Neural cell (in vitro differentiated cells): ENCODE results near the gene LIN9. TPM values are rescaled to one million over a fixed set of nuclear protein-coding genes. Genes with fewer than 3 reads are reported as not detected.
A peak's percentile ranks its signal among the peaks of the same experiment; 100 is the strongest.

Experiments
- H2AFZ ChIP-seq: fragments of 200-600, 300-800 bp; sonication (generic), shearing (Covaris generic); 2 replicates; pipeline ENCODE4 v1.6.0; 2014; ENCODE audit warnings: low read depth, mild to moderate bottlenecking, antibody characterized with exemption, low read length, moderate library complexity
- H3F3A ChIP-seq: fragments of 200-600 bp; shearing (Covaris generic); 2 replicates; pipeline ENCODE4 v1.6.1; 2016; ENCODE audit warnings: mild to moderate bottlenecking, moderate library complexity, mixed read lengths, antibody characterized with exemption, low read length; ENCODE audit not compliant: insufficient read depth, poor library complexity, severe bottlenecking
- H3K27ac ChIP-seq: fragments of 200-600, 300-800 bp; sonication (generic), shearing (Covaris generic); 2 replicates; pipeline ENCODE4 v1.5.1; 2014; ENCODE audit warnings: mild to moderate bottlenecking, low read length, moderate library complexity
- H3K27me3 ChIP-seq: fragments of 300-800, 200-600 bp; sonication (generic), shearing (Covaris generic); 2 replicates; pipeline ENCODE4 v1.6.0; 2014; ENCODE audit warnings: mild to moderate bottlenecking, low read depth, low read length, moderate library complexity; ENCODE audit not compliant: insufficient read depth
- H3K36me3 ChIP-seq: fragments of 300-800, 200-600 bp; sonication (generic), shearing (Covaris generic); 2 replicates; pipeline ENCODE4 v1.5.1; 2014; ENCODE audit warnings: mild to moderate bottlenecking, antibody characterized with exemption, low read length, moderate library complexity; ENCODE audit not compliant: insufficient read depth
- H3K4me2 ChIP-seq: fragments of 300-800, 200-600 bp; sonication (generic), shearing (Covaris generic); 2 replicates; pipeline ENCODE4 v1.6.0; 2014; ENCODE audit warnings: mild to moderate bottlenecking, low read length
- H3K4me3 ChIP-seq: fragments of 300-800, 200-600 bp; sonication (generic), shearing (Covaris generic); 2 replicates; pipeline ENCODE4 v1.5.1; 2014; ENCODE audit warnings: mild to moderate bottlenecking, low read length, moderate library complexity
- H3K79me2 ChIP-seq: fragments of 200-600 bp; shearing (Covaris generic); replicated peaks from 2 replicates; pipeline ENCODE4 v1.6.0; 2014; ENCODE audit warnings: mild to moderate bottlenecking, low read length, moderate library complexity; ENCODE audit not compliant: insufficient read depth
- H3K9ac ChIP-seq: fragments of 300-800, 200-600 bp; sonication (generic), shearing (Covaris generic); 2 replicates; pipeline ENCODE4 v1.6.1; 2016; ENCODE audit warnings: mild to moderate bottlenecking, low read length, mixed read lengths
- H3K9me2 ChIP-seq: fragments of 200-600 bp; shearing (Covaris generic); 2 replicates; pipeline ENCODE4 v1.6.1; 2016; ENCODE audit warnings: mild to moderate bottlenecking, low read length, mixed read lengths; ENCODE audit not compliant: insufficient read depth
- H3K9me3 ChIP-seq: fragments of 200-600, 300-800 bp; sonication (generic), shearing (Covaris generic); 2 replicates; pipeline ENCODE4 v1.6.1; 2016; ENCODE audit warnings: mild to moderate bottlenecking, mixed run types, low read length, moderate library complexity, mixed read lengths
- H4K20me1 ChIP-seq: fragments of 200-600 bp; shearing (Covaris generic); 2 replicates; pipeline ENCODE4 v1.6.1; 2016; ENCODE audit warnings: mild to moderate bottlenecking, mixed run types; ENCODE audit not compliant: insufficient read depth
- EP300 ChIP-seq: fragments of 450-650 bp; conservative IDR thresholded peaks from 2 replicates; pipeline ENCODE4 v1.6.1; 2014; ENCODE audit warnings: antibody characterized with exemption, mild to moderate bottlenecking, moderate library complexity; ENCODE audit not compliant: poor library complexity, severe bottlenecking
- EZH2 ChIP-seq: fragments of 200-600, 300-800 bp; shearing (Covaris generic), sonication (generic); IDR thresholded peaks from 2 replicates; pipeline ENCODE4 v1.6.1; 2014; ENCODE audit warnings: antibody characterized with exemption, low read length, borderline replicate concordance, mild to moderate bottlenecking; ENCODE audit not compliant: insufficient read depth, poor library complexity, severe bottlenecking
- MXI1 ChIP-seq: fragments of 450-650 bp; conservative IDR thresholded peaks from 2 replicates; pipeline ENCODE4 v1.6.1; 2014; ENCODE audit warnings: antibody characterized with exemption, mild to moderate bottlenecking; ENCODE audit not compliant: poor library complexity, severe bottlenecking
- POLR2AphosphoS5 ChIP-seq: IDR thresholded peaks from 2 replicates; pipeline ENCODE4 v1.6.1; 2012
- RAD21 ChIP-seq: fragments of 450-650 bp; conservative IDR thresholded peaks from 2 replicates; pipeline ENCODE4 v1.6.1; 2014; ENCODE audit warnings: antibody characterized with exemption, mild to moderate bottlenecking, moderate library complexity
- SMC3 ChIP-seq: fragments of 450-650 bp; conservative IDR thresholded peaks from 2 replicates; pipeline ENCODE4 v1.6.1; 2014; ENCODE audit warnings: antibody characterized with exemption, mild to moderate bottlenecking, moderate library complexity; ENCODE audit not compliant: poor library complexity
- TAF1 ChIP-seq: IDR thresholded peaks from 2 replicates; pipeline ENCODE4 v1.6.1; 2012; ENCODE audit warnings: low read depth
- polyA minus RNA-seq: library from RNA; depleted of rRNA, polyadenylated mRNA; stranded (reverse); fragments of >200 nt; gene quantifications from 2 replicates; pipeline ENCODE4 v1.2.3, GENCODE V29; 2014
- polyA plus RNA-seq: library from polyadenylated mRNA; depleted of rRNA; stranded (reverse); fragments of >200 nt; gene quantifications from 2 replicates; pipeline ENCODE4 v1.2.3, GENCODE V29; 2014
- TF ChIP-seq, protein P1 (sequence below): IDR thresholded peaks from 2 replicates; pipeline ENCODE4 v1.6.1; 2012; ENCODE audit warnings: borderline replicate concordance
- TF ChIP-seq, protein P2 (sequence below): fragments of 450-650 bp; IDR thresholded peaks from 2 replicates; pipeline ENCODE4 v1.5.1; 2014; ENCODE audit warnings: antibody characterized with exemption, mild to moderate bottlenecking, moderate library complexity; ENCODE audit not compliant: poor library complexity, severe bottlenecking

Gene LIN9, protein sequence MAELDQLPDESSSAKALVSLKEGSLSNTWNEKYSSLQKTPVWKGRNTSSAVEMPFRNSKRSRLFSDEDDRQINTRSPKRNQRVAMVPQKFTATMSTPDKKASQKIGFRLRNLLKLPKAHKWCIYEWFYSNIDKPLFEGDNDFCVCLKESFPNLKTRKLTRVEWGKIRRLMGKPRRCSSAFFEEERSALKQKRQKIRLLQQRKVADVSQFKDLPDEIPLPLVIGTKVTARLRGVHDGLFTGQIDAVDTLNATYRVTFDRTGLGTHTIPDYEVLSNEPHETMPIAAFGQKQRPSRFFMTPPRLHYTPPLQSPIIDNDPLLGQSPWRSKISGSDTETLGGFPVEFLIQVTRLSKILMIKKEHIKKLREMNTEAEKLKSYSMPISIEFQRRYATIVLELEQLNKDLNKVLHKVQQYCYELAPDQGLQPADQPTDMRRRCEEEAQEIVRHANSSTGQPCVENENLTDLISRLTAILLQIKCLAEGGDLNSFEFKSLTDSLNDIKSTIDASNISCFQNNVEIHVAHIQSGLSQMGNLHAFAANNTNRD
- polyA plus RNA-seq (11.0 and 11.9 TPM in 2 replicates), polyA minus RNA-seq (17.8 and 20.7 TPM in 2 replicates)

DNA sequence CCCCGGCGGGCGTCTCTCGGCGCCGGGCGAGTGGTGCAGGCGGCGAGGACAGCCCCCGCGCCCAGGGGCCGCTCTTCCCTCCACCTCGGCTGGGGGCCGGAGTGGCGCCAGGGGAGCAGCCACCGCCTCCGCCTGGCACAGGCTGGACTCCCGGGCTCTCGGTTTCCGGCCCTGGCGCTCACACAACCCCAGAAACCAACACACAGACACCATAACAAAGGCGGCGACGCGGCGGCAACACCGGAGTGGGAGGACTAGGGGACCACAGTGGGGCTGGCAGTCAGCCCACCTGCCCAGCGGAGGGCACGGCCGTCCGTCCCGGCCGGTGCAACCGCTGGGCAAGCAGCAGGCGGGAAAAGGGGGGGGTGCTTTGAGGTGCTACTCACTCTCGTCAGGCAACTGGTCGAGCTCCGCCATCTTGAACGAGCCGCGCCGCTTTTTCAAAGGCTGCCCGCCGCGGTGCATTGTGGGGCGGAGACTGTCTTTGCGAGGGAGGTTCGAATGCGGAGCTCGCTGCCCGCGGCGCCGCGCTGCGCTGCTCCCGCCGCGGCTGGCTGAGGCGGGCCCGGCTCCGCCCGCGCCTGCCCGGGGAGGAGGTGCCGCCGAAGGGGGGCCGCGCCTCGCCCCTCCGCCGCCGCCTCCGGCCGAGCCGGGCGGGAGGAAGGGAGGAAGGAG lies at the start of gene LIN9:
Gene LIN9, minus strand, starts transcription at position 442 of the 675 bp plus-strand sequence. Its CDS starts 25 bp downstream, at position 417.
- TF ChIP-seq SMC3 (no peak), POLR2AphosphoS5 (peak; percentile 83), EZH2 (no peak), EP300 (no peak), MXI1 (peak; percentile 98), TAF1 (peak; percentile 65), RAD21 (no peak)
- TF ChIP-seq, protein P1, sequence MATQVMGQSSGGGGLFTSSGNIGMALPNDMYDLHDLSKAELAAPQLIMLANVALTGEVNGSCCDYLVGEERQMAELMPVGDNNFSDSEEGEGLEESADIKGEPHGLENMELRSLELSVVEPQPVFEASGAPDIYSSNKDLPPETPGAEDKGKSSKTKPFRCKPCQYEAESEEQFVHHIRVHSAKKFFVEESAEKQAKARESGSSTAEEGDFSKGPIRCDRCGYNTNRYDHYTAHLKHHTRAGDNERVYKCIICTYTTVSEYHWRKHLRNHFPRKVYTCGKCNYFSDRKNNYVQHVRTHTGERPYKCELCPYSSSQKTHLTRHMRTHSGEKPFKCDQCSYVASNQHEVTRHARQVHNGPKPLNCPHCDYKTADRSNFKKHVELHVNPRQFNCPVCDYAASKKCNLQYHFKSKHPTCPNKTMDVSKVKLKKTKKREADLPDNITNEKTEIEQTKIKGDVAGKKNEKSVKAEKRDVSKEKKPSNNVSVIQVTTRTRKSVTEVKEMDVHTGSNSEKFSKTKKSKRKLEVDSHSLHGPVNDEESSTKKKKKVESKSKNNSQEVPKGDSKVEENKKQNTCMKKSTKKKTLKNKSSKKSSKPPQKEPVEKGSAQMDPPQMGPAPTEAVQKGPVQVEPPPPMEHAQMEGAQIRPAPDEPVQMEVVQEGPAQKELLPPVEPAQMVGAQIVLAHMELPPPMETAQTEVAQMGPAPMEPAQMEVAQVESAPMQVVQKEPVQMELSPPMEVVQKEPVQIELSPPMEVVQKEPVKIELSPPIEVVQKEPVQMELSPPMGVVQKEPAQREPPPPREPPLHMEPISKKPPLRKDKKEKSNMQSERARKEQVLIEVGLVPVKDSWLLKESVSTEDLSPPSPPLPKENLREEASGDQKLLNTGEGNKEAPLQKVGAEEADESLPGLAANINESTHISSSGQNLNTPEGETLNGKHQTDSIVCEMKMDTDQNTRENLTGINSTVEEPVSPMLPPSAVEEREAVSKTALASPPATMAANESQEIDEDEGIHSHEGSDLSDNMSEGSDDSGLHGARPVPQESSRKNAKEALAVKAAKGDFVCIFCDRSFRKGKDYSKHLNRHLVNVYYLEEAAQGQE, result no peak
- TF ChIP-seq, protein P2, sequence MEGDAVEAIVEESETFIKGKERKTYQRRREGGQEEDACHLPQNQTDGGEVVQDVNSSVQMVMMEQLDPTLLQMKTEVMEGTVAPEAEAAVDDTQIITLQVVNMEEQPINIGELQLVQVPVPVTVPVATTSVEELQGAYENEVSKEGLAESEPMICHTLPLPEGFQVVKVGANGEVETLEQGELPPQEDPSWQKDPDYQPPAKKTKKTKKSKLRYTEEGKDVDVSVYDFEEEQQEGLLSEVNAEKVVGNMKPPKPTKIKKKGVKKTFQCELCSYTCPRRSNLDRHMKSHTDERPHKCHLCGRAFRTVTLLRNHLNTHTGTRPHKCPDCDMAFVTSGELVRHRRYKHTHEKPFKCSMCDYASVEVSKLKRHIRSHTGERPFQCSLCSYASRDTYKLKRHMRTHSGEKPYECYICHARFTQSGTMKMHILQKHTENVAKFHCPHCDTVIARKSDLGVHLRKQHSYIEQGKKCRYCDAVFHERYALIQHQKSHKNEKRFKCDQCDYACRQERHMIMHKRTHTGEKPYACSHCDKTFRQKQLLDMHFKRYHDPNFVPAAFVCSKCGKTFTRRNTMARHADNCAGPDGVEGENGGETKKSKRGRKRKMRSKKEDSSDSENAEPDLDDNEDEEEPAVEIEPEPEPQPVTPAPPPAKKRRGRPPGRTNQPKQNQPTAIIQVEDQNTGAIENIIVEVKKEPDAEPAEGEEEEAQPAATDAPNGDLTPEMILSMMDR, result no peak
- Histone ChIP-seq H3K36me3 (no peaks in the 10 kb centered on the region), H3K4me3 (peak within 1 kb of the TSS; percentile 99), H3K4me2 (peak within 1 kb of the TSS; percentile 94), H2AFZ (peak within 1 kb of the TSS; percentile 73), H4K20me1 (no peaks in the 10 kb centered on the region), H3K79me2 (peaks cover 30% of the 10 kb centered on the region), H3K9me2 (no peaks in the 10 kb centered on the region), H3K9me3 (no peaks in the 10 kb centered on the region), H3K9ac (peak within 1 kb of the TSS; percentile 86), H3K27ac (peak within 1 kb of the TSS; percentile 69), H3K27me3 (no peaks in the 10 kb centered on the region), H3F3A (no peaks in the 10 kb centered on the region)

DNA sequence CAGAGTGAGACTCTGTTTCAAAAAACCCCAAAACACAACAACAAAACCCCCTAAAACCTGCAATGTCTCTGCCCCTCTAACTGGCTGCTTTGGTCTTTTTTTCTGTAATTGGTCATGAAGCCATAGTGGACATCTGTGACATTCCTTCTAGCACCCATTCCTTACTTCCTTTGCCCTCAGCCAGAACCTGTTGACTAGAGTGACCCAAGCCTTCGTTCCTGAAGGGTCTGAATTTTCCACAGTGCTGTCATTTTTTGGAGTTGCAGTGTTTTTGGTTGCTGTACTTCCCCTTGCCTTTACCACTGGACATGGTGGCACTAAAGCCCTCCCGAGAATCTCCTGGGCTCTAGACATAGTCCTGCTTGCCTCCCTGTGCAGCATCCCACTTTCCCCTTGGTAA lies 48.5 kb upstream of the LIN9 start:
- Histone ChIP-seq H3K4me2 (no peak overlapping the region), H3K79me2 (no peaks in the 10 kb centered on the region), H3K4me3 (no peak overlapping the region), H2AFZ (no peak overlapping the region), H3K36me3 (peaks cover 7% of the 10 kb centered on the region), H3K9ac (no peak overlapping the region), H3F3A (no peaks in the 10 kb centered on the region), H3K9me2 (no peaks in the 10 kb centered on the region), H3K27me3 (no peaks in the 10 kb centered on the region), H3K27ac (no peak overlapping the region), H3K9me3 (no peaks in the 10 kb centered on the region), H4K20me1 (no peaks in the 10 kb centered on the region)
- TF ChIP-seq, protein P2, result no peak
- TF ChIP-seq, protein P1, result no peak
- TF ChIP-seq SMC3 (no peak), EZH2 (no peak), RAD21 (no peak), POLR2AphosphoS5 (no peak), MXI1 (no peak)
